Stimulated activated naive B cell treated with anti-CD40 and anti-IgM and Interleukin-4, amounts not matched to agents 10 μg/mL and 1 μg/mL and 100 μg/mL, for 72 hours (primary cell): ENCODE measurements around the gene HNMT.
"Not testable (repeated sequence)": the region's sequence is repeated elsewhere in the genome, so short reads cannot be mapped to it uniquely, and the experiment has no call there.

Source experiments
- ATAC-seq, 2 donors: fragments of 150-1000 bp; cut with Tn5 transposase; replicated peaks; 2 replicates each; pipeline ENCODE4 v1.10.0; 2021; ENCODE audit warnings: moderate library complexity in 1 of 2
- DNase-seq: peaks from one replicate; pipeline ENCODE4 v3.0.0; 2021
- H3K27ac Mint-ChIP-seq: one replicate; pipeline ENCODE4 v1.8.0; 2022; ENCODE audit warnings: mild to moderate bottlenecking, mixed read lengths
- H3K27me3 Mint-ChIP-seq, 2 donors: one replicate each; pipeline ENCODE4 v1.8.0; 2022; ENCODE audit warnings: mixed read lengths in 2 of 2
- H3K36me3 Mint-ChIP-seq, 2 donors: one replicate each; pipeline ENCODE4 v1.8.0; 2022; ENCODE audit warnings: mixed read lengths in 2 of 2, mild to moderate bottlenecking in 1 of 2
- H3K4me1 Mint-ChIP-seq, 2 donors: one replicate each; pipeline ENCODE4 v1.8.0; 2022; ENCODE audit warnings: mixed read lengths in 2 of 2, mild to moderate bottlenecking in 1 of 2
- H3K4me3 Mint-ChIP-seq, 2 donors: one replicate each; pipeline ENCODE4 v1.8.0; 2022; ENCODE audit warnings: mild to moderate bottlenecking in 2 of 2, mixed read lengths in 2 of 2, moderate library complexity in 1 of 2
- H3K9me3 Mint-ChIP-seq, 2 donors: one replicate each; pipeline ENCODE4 v1.8.0; 2022; ENCODE audit warnings: mixed read lengths in 2 of 2, mild to moderate bottlenecking in 1 of 2

HNMT gene

DNA sequence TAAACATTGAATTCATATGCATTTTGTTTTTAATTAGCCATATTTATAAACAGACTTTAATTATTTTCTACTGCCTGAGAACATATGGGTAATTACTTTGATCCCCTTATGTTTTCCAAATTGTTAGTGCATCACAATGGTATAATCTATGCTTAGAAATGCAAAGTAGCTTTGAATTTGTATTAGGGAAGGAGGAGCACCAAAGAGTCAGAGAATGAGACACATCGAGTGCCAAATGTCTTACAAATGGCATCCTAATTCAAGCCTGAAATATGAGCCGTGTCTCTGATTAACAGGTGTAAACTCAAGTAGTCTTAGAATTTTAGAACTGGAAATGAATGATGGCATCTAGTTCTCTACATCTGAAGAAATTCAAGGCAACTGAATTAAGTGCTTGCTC lies 8.7 kb upstream of the HNMT start:
- H3K9me3 Mint-ChIP-seq: peaks cover 0 to 2% of the 10 kb centered on the region in 2 donors
- H3K36me3 Mint-ChIP-seq: no peaks in the 10 kb centered on the region
- peaks cover 4 to 13% of the 10 kb centered on the region in 2 donors for H3K4me1 Mint-ChIP-seq
- no peak for ATAC-seq
- no peak overlapping the region for H3K27ac Mint-ChIP-seq
- no peak overlapping the region for H3K4me3 Mint-ChIP-seq
- DNase-seq: no peak
- H3K27me3 Mint-ChIP-seq: peaks cover 4 to 5% of the 10 kb centered on the region in 2 donors

DNA sequence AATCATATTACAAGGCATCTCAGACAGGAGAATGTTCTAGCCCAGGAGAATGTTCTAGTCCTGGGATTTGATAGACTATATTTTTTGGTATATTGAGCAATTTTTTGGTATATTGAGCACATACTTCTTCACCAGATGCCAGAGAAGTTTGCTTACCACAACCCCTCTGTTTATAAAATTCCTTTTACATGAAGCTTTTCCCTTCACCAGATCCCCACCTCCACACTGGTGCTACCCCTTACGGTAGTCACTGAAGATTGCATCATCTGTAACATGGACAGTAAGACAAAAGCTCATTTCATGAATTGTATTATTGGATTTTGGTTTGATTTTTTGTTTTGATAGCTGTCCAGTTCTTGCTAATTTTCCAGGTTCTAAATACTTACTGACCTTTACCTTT lies 7.2 kb upstream of the HNMT start:
- peaks cover 4 to 10% of the 10 kb centered on the region in 2 donors for H3K4me1 Mint-ChIP-seq
- no peak for DNase-seq
- H3K9me3 Mint-ChIP-seq: peaks cover 0 to 1% of the 10 kb centered on the region in 2 donors
- ATAC-seq: no peak
- no peak overlapping the region for H3K4me3 Mint-ChIP-seq
- no peaks in the 10 kb centered on the region for H3K36me3 Mint-ChIP-seq
- peaks cover 4 to 5% of the 10 kb centered on the region in 2 donors for H3K27me3 Mint-ChIP-seq
- H3K27ac Mint-ChIP-seq: no peak overlapping the region

DNA sequence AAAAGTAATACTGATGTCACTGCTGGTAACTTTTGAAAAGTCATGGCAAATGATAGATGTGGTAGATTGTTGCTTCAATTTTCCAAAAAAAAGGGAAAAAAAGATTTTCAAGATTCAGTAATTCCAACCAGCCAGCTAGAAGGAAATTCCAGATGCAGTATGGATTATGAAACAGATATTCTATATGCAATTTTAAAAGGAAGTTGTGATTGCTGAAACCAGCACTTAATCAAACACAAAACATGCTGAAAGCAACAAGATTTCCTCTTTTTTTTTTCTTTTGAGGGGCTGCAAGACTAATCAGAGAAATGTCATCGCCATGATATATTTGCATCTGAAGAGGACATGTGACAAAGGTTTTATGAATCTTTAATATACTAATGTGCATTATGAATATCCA lies 5.1 kb upstream of the HNMT start:
- H3K27ac Mint-ChIP-seq: no peak overlapping the region
- ATAC-seq (no peak), DNase-seq (no peak)
- H3K9me3 Mint-ChIP-seq: no peaks in the 10 kb centered on the region
- no peak overlapping the region for H3K4me3 Mint-ChIP-seq
- H3K4me1 Mint-ChIP-seq: no peaks in the 10 kb centered on the region
- H3K27me3 Mint-ChIP-seq: peaks cover 4 to 5% of the 10 kb centered on the region in 2 donors
- no peaks in the 10 kb centered on the region for H3K36me3 Mint-ChIP-seq

DNA sequence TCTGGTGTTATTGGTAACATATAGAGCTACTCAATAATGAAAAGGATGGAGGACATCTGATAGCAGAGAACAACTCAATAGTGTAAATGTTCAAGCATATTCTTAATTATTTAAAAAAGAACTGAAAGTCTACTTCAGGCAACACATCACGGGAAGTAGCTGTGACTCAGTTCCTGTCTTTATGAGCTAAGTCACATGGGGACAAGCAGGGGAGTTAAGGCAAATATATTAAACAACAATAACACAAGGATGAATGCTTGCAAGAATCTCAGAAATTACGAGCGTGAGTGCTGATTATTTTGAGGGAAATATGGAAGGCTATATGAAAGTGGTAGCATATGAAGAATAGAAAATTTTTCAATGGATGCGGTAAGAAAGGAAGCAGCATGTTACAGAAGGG lies 4.0 kb upstream of the HNMT start:
- H3K9me3 Mint-ChIP-seq: no peaks in the 10 kb centered on the region
- H3K4me3 Mint-ChIP-seq: no peak overlapping the region
- no peaks in the 10 kb centered on the region for H3K36me3 Mint-ChIP-seq
- peaks cover 0 to 5% of the 10 kb centered on the region in 2 donors for H3K4me1 Mint-ChIP-seq
- H3K27me3 Mint-ChIP-seq: peaks cover 4 to 5% of the 10 kb centered on the region in 2 donors
- ATAC-seq (no peak), DNase-seq (no peak)
- H3K27ac Mint-ChIP-seq: no peak overlapping the region

DNA sequence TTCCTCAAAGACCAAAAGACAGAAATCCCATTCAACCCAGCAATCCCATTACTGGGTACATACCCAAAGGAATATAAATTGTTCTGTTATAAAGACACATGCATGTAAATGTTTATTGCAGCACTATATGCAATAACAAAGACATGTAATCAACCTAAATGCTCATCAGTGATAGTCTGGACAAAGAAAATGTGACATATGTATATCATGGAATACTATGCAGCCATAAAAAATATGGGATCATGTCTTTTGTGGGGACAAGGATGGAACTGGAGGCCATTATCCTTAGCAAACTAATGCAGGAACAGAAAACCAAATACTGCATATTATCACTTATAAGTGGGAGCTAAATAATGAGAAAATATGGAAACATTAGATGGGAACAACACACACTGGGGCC lies 2.7 kb upstream of the HNMT start:
- Mint-ChIP-seq H3K36me3 (no peaks in the 10 kb centered on the region), H3K4me1 (peaks cover 0 to 5% of the 10 kb centered on the region in 2 donors), H3K27me3 (peaks cover 4 to 5% of the 10 kb centered on the region in 2 donors), H3K27ac (no peak overlapping the region), H3K4me3 (no peak overlapping the region), H3K9me3 (no peaks in the 10 kb centered on the region)
- ATAC-seq (no peak), DNase-seq (no peak)

DNA sequence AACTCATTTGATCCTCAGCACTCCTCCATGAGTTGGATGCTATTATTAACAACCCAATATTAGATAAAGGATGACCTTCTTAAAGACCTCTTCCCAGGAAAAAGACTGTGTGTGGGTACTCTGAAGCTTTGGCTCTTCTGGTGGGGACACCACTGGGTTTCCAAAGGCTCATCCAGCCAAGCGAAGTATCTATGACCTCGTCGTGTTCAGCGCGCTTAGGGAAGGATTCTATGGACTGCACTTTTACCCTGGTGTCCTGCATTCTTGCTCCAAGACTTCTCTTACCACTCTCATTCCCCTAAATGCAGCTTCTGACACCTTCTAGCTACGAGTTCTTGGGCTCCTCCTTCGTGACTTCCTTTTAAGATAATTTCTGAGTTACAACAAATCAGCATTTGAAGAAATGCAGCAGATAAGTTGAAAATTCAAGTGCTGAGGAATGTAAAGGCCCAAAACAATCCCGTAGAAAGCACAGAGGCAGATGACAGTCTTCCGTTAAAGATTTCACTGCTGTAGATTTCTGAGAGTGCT lies 673 bp upstream of the HNMT start:
- ATAC-seq (no peak), DNase-seq (no peak)
- H3K9me3 Mint-ChIP-seq: no peaks in the 10 kb centered on the region
- peaks cover 0 to 5% of the 10 kb centered on the region in 2 donors for H3K4me1 Mint-ChIP-seq
- H3K27me3 Mint-ChIP-seq: peaks cover 0 to under 1% of the 10 kb centered on the region in 2 donors
- H3K4me3 Mint-ChIP-seq: no peak overlapping the region
- no peak overlapping the region for H3K27ac Mint-ChIP-seq
- no peaks in the 10 kb centered on the region for H3K36me3 Mint-ChIP-seq

- DNase-seq (no peak), ATAC-seq (no peak)
- H3K4me1 Mint-ChIP-seq: peaks cover 0 to 5% of the 10 kb centered on the region in 2 donors
- H3K36me3 Mint-ChIP-seq: no peaks in the 10 kb centered on the region
- no peak overlapping the region for H3K27ac Mint-ChIP-seq
- no peak overlapping the region for H3K4me3 Mint-ChIP-seq
- H3K27me3 Mint-ChIP-seq: no peaks in the 10 kb centered on the region
- no peaks in the 10 kb centered on the region for H3K9me3 Mint-ChIP-seq
These were observed 686 bp downstream of the HNMT start for GRCh38 chr2:137964859-137965459.

GRCh38 chr2:137966043-137966442 lies 1.8 kb downstream of the HNMT start:
- H3K4me1 Mint-ChIP-seq: peaks cover 0 to 5% of the 10 kb centered on the region in 2 donors
- H3K27ac Mint-ChIP-seq: no peak overlapping the region
- no peak for DNase-seq
- no peak overlapping the region for H3K4me3 Mint-ChIP-seq
- H3K27me3 Mint-ChIP-seq: no peaks in the 10 kb centered on the region
- H3K36me3 Mint-ChIP-seq: no peaks in the 10 kb centered on the region
- no peak for ATAC-seq
- H3K9me3 Mint-ChIP-seq: no peaks in the 10 kb centered on the region

DNA sequence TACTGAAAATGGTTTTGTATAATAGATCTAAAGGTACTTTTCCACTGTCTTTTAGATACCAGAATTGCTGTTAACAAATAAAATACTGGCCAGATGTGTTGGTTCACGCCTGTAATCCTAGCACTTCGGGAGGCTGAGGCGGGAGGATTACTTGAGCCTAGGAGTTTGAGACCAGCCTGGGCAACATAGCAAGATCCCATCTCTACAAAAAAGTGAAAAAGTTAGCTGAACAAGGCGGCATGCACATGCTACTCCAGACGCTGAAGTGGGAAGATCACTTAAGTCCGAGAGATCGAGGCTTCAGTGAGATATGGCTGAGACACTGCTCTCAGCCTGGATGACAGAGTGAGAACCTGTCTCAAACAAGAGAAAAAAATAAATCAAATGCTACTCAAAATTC lies 2.8 kb downstream of the HNMT start:
- H3K9me3 Mint-ChIP-seq: no peaks in the 10 kb centered on the region
- no peaks in the 10 kb centered on the region for H3K27me3 Mint-ChIP-seq
- no peak for DNase-seq
- H3K4me1 Mint-ChIP-seq: peaks cover 0 to 5% of the 10 kb centered on the region in 2 donors
- ATAC-seq: no peak
- H3K4me3 Mint-ChIP-seq: no peak overlapping the region
- no peaks in the 10 kb centered on the region for H3K36me3 Mint-ChIP-seq
- no peak overlapping the region for H3K27ac Mint-ChIP-seq

- no peak overlapping the region for H3K27ac Mint-ChIP-seq
- H3K9me3 Mint-ChIP-seq: no peaks in the 10 kb centered on the region
- no peaks in the 10 kb centered on the region for H3K36me3 Mint-ChIP-seq
- H3K27me3 Mint-ChIP-seq: no peaks in the 10 kb centered on the region
- DNase-seq (no peak), ATAC-seq (no peak)
- no peak overlapping the region for H3K4me3 Mint-ChIP-seq
- H3K4me1 Mint-ChIP-seq: peaks cover 0 to 5% of the 10 kb centered on the region in 2 donors
These were observed 4.5 kb downstream of the HNMT start for GRCh38 chr2:137968477-137969417.

GRCh38 chr2:137969418-137969765 lies 5.1 kb downstream of the HNMT start:
- Mint-ChIP-seq H3K4me1 (peaks cover 0 to 5% of the 10 kb centered on the region in 2 donors), H3K27ac (no peak overlapping the region), H3K4me3 (no peak overlapping the region), H3K27me3 (no peaks in the 10 kb centered on the region), H3K9me3 (no peaks in the 10 kb centered on the region), H3K36me3 (no peaks in the 10 kb centered on the region)
- DNase-seq: no peak
- no peak for ATAC-seq

- Mint-ChIP-seq H3K9me3 (no peaks in the 10 kb centered on the region), H3K4me3 (no peak overlapping the region), H3K27me3 (no peaks in the 10 kb centered on the region), H3K27ac (no peak overlapping the region), H3K36me3 (no peaks in the 10 kb centered on the region), H3K4me1 (peaks cover 0 to 4% of the 10 kb centered on the region in 2 donors)
- ATAC-seq: no peak
- no peak for DNase-seq
These were observed 5.6 kb downstream of the HNMT start for GRCh38 chr2:137969876-137970275.

GRCh38 chr2:137971259-137971658 lies 7.0 kb downstream of the HNMT start:
- not testable (repeated sequence) for H3K4me3 Mint-ChIP-seq, ATAC-seq, DNase-seq, H3K9me3 Mint-ChIP-seq, H3K27ac Mint-ChIP-seq, H3K27me3 Mint-ChIP-seq, H3K4me1 Mint-ChIP-seq, H3K36me3 Mint-ChIP-seq

GRCh38 chr2:137973280-137973679 lies 9.0 kb downstream of the HNMT start:
- no peak for DNase-seq
- Mint-ChIP-seq H3K4me1 (no peaks in the 10 kb centered on the region), H3K9me3 (no peaks in the 10 kb centered on the region), H3K27me3 (no peaks in the 10 kb centered on the region), H3K27ac (no peak overlapping the region), H3K4me3 (no peak overlapping the region), H3K36me3 (no peaks in the 10 kb centered on the region)
- no peak for ATAC-seq
